ENCODE results near the gene ADAMTS5.

DNA sequence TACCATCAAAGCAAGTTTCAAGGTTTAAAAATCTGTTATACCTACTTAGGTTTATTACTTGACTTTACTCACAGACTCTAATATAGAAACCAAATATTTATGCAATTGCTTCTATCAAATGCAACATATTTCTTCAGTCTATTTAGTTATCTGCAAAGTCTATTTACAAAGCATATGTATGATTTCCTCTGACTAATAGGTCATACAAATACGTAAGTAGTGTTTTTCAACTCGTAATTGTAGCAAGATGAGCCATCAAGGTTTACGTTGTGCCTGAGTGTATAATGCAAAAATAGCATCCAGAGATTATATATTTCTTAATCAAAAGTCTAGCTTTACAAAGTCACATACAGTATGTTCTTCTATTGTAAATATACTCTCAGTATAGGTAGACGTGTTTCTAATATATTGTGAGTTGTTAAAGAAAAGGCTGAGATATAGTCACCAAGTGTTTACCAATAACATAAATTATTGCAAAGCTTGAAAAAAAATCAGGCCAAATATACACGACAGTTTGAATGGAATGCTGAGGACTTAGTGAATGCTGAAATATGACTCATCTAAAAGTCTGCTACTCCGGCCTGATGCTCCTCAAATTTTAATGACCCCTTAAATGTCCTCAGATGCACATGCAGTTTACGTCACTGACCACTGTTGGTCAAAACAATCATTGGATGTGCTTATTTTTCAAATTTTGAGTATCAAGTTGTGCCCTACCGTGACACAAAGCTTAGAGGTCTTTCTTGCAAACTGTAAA, 48.4 kb downstream of the ADAMTS5 start:
- TF ChIP-seq EP300 (IDR thresholded peaks at IDR 0.05; ENCODE audit: borderline replicate concordance in 1 of 2, low read depth in 2 of 2, low read length in 2 of 2): no peak
- no peak for TF ChIP-seq TAF1 (IDR thresholded peaks at IDR 0.05; ENCODE audit: low read depth, low read length)
- TF ChIP-seq GTF2F1 (IDR thresholded peaks at IDR 0.05; ENCODE audit: borderline replicate concordance, low read depth, low read length): no peak
- no peak for TF ChIP-seq SAP30 (IDR thresholded peaks at IDR 0.05; ENCODE audit: insufficient read depth, insufficient replicate concordance, low read length)
- TF ChIP-seq CEBPB (IDR thresholded peaks at IDR 0.05; ENCODE audit: low read depth, low read length): no peak
- no peak for TF ChIP-seq YY1 (IDR thresholded peaks at IDR 0.05; ENCODE audit: low read depth, low read length)
- TF ChIP-seq EZH2 (IDR thresholded peaks at IDR 0.05; ENCODE audit: low read depth, low read length, severe bottlenecking): no peak
- no peak for TF ChIP-seq NRF1 (IDR thresholded peaks at IDR 0.05; ENCODE audit: low read depth, low read length)
- no peak for TF ChIP-seq CTCF (IDR thresholded peaks at IDR 0.05; ENCODE audit: control extremely low read depth in 1 of 3, insufficient read depth in 1 of 3, low read depth in 1 of 3, low read length in 3 of 3)
- no peak for TF ChIP-seq TBP (IDR thresholded peaks at IDR 0.05; ENCODE audit: low read depth, low read length)

All from H1 (cell line).